NCI-H146 (cell line): ENCODE results near the gene TMEM129.

Experiments used
- DNase-seq: peaks from one replicate; lab custom pipeline; 2025; lab: John Stamatoyannopoulos, UW

Gene TMEM129

GRCh38 chr4:1721003-1721665 lies at the start of gene TMEM129, which contains the start of gene TACC3:
TMEM129 (minus strand) TSS chr4:1721323; CDS start chr4:1720837, 486 bp downstream.
TACC3 (plus strand) TSS chr4:1721521; CDS start chr4:1723422, 1,901 bp downstream.
- peak; percentile 99 for DNase-seq

- DNase-seq: no peak
Measured at GRCh38 chr4:1770791-1771231, 49.7 kb upstream of the TMEM129 start.

- no peak for DNase-seq
Measured at GRCh38 chr4:1770245-1770644, 49.1 kb upstream of the TMEM129 start.

- no peak for DNase-seq
Measured at GRCh38 chr4:1769692-1770091, 48.6 kb upstream of the TMEM129 start.

- DNase-seq: no peak
Measured at GRCh38 chr4:1768367-1769034, 47.4 kb upstream of the TMEM129 start.

- DNase-seq: peak; percentile 38
Measured at GRCh38 chr4:1767770-1768366, 46.7 kb upstream of the TMEM129 start.

- DNase-seq: no peak
Measured at GRCh38 chr4:1767061-1767769, 46.1 kb upstream of the TMEM129 start.

GRCh38 chr4:1766106-1767060 lies 45.3 kb upstream of the TMEM129 start:
- DNase-seq: peak; percentile 25

- no peak for DNase-seq
Measured at GRCh38 chr4:1765409-1766072, 44.4 kb upstream of the TMEM129 start.

- no peak for DNase-seq
Measured at GRCh38 chr4:1764670-1765069, 43.5 kb upstream of the TMEM129 start.

GRCh38 chr4:1763550-1764080 lies 42.5 kb upstream of the TMEM129 start:
- DNase-seq: no peak

- DNase-seq: peak; percentile 14
Measured at GRCh38 chr4:1763070-1763549, 42.0 kb upstream of the TMEM129 start.

- no peak for DNase-seq
Measured at GRCh38 chr4:1762264-1763010, 41.3 kb upstream of the TMEM129 start.

- no peak for DNase-seq
Measured at GRCh38 chr4:1761130-1761689, 40.1 kb upstream of the TMEM129 start.

GRCh38 chr4:1760521-1761071 lies 39.5 kb upstream of the TMEM129 start:
- DNase-seq: no peak

GRCh38 chr4:1759818-1760223 lies 38.7 kb upstream of the TMEM129 start:
- DNase-seq: no peak

GRCh38 chr4:1759170-1759817 lies 38.2 kb upstream of the TMEM129 start:
- DNase-seq: no peak
